HG03520 (cell line): ENCODE data around the gene ABHD14A.
"Not testable (repeated sequence)": the region's sequence is repeated elsewhere in the genome, so short reads cannot be mapped to it uniquely, and the experiment has no call there.

Experiments
- ATAC-seq: cut with Tn5 transposase; IDR thresholded peaks from one replicate; pipeline ENCODE4 v1.9.1; 2021; ENCODE audit warnings: mild to moderate bottlenecking, moderate library complexity; ENCODE audit not compliant: unreplicated experiment

The ABHD14A gene

DNA sequence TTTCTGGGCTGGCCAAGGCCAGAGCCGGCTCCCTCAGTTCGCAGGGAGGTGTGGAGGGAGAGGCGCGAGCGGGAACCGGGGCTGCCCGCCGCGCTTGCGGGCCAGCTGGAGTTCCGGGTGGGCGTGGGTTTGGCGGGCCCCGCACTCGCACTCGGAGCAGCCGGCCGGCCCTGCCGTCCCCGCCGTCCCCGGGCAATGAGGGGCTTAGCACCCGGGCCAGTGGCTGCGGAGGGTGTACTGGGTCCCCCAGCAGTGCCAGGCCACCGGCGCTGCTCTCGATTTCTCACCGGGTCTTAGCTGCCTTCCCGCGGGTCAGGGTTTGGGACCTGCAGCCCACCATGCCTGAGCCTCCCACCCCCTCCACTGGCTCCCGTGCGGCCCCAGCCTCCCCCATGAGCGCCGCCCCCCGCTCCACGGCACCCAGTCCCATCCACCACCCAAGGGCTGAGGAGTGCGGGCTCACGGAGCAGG, 15.7 kb downstream of the ABHD14A start:
- not testable (repeated sequence) for ATAC-seq

DNA sequence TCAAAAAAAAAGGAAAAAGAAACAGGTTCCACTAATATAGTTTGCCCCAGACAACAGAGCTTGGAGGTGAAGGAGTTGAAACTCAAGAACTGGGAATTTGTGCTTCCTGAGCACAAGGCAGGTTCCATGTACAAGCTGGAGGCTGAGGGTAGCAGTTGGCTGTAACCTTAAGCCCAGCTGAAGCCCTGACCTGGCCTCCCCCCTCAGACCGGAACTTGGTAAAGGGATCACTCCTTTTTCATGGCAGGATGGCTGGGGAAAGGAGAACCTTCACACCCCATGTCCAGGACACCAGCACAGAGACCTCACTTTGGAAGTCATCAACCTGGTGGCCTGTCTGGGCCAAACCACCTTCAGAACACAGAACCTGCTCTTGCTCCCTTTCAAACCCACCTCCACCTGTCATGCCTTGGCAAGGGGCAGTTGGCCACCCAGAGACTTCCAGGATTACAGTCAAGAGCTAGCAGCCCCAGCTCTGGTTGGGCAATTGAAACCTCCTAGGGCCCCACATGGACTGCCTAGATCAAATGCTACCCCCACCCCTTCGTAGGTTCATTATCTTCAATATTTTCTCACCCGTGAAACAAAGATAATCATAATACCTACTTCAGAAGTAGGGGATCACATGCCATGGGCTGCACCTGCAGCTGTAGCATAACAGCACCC, 17.3 kb downstream of the ABHD14A start:
- no peak for ATAC-seq

DNA sequence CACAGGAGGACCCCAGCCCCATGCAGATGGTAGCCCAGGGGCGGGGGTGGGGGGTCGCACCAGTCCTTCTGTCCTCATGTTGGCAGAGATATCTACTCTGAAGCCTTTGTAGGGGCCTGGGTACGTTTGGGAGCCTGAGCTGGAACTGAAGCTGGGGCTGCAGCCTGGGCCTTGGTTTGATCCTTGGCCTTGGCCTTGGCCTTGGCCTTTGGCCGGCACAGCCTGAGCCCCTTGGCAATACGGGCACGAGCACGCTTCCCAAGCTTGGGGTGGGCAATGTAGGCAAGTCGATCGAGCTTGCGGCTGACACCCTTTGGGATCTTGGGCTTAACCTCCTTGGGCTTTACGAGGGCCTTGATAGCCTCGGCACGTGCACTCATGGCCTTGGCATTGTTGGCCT, 18.8 kb downstream of the ABHD14A start:
- not testable (repeated sequence) for ATAC-seq

DNA sequence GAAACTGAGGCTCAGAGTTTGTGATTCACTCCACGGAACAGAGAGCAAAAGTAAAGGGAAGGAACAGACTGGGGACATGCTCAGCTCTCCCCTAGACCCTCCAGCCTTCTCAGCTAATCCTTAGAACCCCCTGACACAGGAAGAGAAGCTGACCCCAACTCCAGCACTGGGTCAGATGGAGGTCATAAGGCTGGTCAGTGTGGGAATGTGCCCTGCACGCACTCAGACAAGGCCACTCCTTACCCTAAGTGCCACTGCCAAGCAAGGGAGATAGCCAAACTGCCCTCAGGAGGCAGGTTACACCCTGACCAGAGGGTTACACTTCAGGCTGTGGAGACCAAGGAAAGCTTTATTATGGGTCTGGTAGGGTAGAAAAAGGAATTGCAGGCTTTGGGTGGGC, 19.7 kb downstream of the ABHD14A start:
- ATAC-seq, result no peak

DNA sequence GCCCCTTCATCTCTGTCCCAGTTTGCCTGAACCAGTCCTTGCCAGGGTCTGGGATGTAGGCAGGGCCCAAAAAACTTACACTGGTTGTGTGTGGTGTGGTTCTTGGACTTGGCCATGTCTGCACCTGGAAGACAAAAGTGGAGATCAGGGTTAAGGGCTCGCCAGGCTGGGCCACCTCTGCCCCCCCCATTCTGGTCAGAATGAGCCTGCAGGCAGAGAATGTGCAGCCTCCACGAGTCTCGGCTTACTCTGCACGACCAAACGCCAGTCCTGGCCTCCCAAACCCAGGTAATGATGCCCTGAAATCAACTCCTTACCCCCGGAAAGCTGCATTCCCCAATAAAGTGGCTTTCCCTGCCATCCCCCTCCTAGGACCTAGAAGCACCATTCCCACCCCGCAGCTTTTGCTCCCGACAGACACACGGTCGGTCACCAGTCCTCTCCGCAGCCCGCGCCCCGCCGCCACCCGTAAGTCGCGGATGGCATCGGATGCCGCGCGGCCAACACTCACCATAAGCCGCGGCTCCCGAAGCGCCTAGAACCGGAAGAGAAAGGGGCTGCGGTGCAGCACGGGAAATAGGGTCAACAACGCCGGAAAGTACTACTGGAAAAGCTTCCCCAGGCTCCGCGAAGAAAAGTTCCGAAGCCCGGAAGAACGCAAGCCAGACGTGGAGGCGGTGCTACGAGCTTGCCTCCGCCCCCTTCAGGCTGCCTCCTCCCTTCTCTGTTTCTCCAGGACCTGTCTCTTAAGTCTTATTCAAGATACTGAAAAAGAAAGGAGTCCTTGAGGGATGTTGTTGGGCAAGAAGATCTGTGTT, 20.7 kb downstream of the ABHD14A start, which contains the start of gene RPL29:
RPL29 (minus strand) TSS at position 550 of the 818 bp plus-strand sequence; CDS start at position 116, 434 bp downstream.
- ATAC-seq, result peak; percentile 66

- no peak for ATAC-seq
Observed at GRCh38 chr3:51997172-51997571, 22.3 kb downstream of the ABHD14A start.

DNA sequence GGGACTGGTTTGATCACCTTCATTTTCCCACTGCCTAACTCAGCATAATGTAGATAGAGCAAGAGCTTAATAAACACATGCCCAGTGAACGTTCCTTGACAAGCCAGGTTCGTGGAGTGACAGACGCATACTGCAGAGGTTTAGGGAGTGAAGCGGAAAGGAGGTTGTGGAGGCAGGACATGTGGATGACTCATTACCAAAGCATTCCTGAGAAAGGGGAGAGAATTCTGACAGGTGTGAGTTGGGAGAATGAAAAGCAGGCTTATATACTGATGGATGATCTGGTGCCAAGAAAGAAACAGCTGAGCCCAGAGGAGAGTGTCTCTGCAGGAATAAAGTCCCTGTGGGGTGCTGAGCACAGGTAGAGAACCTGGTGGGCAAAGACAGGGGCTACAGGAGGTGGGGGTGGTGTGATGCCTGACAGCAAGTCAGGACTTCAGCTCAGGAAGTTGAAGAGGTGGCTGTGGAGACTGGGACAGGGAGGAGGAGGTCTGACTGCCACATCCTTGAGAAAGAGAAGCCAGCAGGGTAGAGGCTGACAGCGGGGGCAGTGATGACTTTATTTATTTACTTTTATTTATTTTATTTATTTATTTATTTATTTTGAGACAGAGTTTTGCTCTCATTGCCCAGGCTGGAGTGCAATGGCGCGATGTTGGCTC, 23.2 kb downstream of the ABHD14A start:
- no peak for ATAC-seq

- ATAC-seq, result no peak
Observed at GRCh38 chr3:51998774-51999173, 23.9 kb downstream of the ABHD14A start.

DNA sequence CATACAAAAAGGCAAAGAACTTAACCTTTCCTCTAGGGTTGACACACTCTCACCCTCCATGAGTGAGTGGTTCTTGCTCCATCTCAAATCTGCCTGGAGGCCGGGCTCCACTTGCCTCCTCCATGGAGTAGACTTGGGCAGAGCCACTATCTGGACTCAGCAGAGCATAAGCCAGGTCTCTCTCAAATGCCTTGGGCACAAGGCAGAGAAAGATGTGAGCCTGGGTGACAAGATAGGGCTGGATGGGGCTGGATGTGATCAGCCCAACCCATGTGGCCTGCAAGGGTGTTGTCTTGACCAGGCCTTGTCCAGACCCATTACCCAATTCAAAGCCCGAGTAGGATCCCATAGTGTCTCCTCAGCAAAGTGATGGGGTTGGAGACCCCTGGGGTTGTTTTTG, 25.0 kb downstream of the ABHD14A start:
- no peak for ATAC-seq

DNA sequence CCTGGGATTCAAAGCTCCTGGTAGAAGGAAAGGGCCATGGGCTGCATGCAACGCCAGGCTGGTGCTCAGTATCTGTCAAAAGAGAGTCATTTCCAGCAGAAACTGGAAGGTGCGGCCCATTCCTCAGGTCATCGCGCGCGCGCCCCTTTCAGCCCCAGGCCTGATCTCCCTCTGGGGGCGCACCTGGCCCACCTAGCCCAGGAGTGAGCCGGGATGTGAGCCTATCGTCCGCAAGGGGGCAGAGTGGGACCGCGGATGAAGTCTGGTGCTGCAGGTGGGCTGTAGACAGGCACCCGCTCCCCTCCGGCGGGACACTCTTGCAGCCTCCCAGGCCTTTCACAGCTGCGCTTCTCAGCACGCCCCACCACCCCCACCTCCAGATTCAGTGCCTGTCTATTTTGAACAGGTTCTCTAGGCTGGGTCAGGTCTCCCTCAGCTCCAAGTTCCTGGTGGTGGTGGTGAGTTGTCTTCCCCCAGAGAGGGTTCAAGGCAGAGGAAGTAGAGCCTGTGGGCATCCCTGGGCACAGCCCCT, 26.6 kb downstream of the ABHD14A start:
- ATAC-seq, result no peak

DNA sequence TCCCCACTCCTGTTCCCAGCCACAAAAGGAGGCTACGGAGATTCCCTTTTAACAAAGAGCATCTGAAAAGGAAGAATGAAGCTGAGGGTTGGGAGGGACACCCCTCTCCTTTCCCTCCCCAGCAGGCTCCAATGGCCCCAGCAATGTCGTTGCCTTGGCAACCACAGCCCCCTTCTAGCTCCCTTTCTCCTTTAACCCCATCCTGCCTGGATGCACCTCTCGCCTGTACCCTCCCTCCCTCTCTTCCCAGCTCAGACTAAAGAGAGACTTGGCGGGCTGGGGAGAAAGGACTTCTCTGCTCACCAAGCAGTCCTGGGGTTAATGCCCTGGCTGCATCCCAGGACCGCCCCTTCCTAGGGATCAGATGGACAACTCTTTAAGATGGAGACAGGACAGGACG, 27.9 kb downstream of the ABHD14A start:
- ATAC-seq, result no peak

DNA sequence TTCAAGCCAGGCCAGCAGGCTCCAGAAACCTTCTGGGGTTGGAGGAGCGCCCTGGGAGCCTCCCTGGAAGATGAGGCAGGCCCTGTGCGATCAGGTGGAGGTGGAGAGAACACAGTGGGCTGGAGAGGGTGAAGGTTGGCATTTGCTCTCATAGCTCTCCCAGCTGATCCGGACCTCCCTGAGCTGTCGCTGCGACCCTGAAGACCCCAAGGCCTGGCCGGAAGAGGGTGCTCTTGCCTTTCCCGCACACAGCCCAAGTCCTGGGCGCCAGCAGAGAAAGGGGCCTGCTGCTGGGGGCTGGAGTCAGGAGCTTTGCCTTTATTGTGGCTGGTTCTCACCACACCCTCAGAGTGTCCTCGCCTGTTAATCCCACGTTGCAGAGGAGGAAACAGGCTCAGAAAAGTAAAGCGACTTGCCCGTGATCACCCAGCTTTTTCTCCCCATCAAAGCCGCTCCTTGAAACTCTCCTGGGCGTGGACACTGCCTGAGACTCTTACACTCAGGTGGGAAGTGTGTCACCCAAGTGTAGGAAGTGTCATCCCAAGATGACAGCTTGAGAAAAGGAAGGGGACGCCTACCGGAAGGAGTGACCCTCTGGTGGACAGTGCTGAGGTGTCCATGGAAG, 29.4 kb downstream of the ABHD14A start:
- ATAC-seq, result no peak

- no peak for ATAC-seq
Observed at GRCh38 chr3:52004906-52005395, 30.1 kb downstream of the ABHD14A start.

- no peak for ATAC-seq
Observed at GRCh38 chr3:52005571-52005986, 30.7 kb downstream of the ABHD14A start.

DNA sequence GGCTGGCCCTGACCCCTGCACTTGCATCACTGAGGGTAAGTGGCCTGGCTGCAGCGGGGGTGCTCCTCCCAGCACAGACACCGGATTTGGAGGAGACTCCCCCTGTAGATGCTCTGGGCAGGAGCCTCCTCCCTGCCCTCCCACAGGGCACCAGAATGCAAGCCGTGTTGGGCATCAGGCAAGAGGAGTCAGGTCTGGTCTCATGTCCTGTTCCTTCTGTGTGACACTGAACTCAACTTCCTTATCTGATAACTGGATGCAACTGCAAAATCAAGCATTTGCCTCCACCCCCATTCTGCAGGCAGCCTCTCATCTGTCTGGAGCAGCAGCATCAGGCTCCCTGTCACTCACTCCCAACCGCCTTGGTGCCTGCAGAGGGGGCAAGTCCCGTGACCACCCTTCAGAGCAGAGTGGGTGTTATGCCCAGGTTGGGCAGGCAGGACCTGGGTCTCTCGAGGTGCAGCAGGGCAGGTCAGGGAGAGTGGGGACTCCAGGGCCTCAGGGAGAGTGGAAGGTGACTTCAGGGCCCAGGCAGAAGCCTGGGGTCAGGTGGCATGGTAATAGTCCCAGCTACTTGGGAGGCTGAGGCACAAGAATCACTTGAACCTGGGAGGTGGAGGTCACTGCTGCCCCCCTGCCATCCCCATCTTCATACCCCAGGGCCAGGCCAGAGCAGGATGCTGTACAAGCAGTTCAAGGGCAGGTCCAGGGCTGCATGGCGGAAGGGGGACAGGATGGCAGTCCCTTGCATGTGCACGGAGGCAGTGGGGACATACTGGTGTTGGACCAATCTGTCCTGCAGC, 31.4 kb downstream of the ABHD14A start:
- ATAC-seq, result no peak

DNA sequence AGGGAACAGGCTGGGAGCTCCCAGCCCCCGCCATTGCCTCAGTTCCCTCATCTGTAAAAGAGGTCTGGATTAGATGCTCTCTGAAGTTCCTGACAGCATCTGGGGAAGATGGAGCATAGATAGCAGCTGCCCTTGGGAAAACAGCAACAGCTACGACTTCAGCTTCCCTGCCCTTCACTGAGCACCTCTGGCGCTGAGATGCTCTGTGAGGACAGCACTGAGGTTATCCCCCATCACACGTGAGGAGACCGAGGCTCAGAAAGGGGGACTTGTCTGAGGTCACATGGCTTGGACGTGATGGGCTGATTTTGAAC, 31.9 kb downstream of the ABHD14A start:
- no peak for ATAC-seq

- no peak for ATAC-seq
Observed at GRCh38 chr3:52007291-52007690, 32.4 kb downstream of the ABHD14A start.

DNA sequence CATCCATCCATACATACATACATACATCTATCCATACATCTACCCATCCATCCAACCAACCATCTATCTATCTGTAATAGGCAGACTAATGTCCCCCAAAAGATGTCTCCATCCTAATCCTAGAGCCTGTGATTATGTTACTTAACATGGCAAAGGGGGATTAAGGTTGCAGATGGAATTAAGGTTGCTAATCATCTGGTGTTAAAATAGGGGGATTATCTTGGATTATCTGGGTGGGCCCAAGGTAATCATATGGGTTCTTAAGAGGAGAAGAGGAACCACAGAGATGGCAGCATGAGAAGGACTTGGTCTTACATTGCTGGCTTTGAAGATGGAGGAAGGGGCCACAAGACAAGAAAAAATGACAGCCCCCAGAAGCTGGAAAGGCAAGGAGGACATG, 35.6 kb downstream of the ABHD14A start:
- no peak for ATAC-seq

DNA sequence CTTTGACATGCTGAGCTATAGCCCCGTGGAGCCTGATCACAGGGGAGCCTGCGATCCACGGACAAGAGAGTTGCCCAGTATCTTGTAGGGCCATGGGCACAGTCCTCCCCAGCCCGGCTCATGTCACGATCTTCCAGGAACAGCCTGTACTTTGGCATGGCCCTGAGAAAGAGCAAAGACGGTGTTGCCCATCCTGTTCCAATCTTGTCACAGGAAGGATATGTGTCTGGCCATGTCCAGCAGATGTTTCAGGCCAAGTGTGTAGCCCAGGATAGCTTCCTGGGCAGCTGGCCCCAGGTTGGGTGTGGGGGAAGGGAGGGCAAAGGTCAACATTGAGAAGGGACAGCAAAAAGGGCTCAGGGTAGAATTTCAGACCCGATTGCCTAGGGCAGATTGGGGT, 37.8 kb downstream of the ABHD14A start:
- no peak for ATAC-seq
